H1 (cell line): ENCODE results near the gene PIK3R6. TPM values are rescaled to one million over a fixed set of nuclear protein-coding genes. Genes with fewer than 3 reads are reported as not detected.

Experiments
- CHD1 ChIP-seq: IDR thresholded peaks from 2 replicates; pipeline ENCODE4 v1.6.1; 2012; ENCODE audit warnings: low read depth, low read length, improper control_type of control experiment
- NANOG ChIP-seq: IDR thresholded peaks from 2 replicates; pipeline ENCODE4 v1.6.1; 2011; ENCODE audit warnings: low read length, low read depth, mild to moderate bottlenecking, inconsistent platforms; ENCODE audit not compliant: insufficient read depth, poor library complexity, severe bottlenecking
- polyA plus RNA-seq, 7 experiments: library from polyadenylated mRNA; depleted of rRNA in 3 of 7; stranded (reverse) in 5 of 7; unstranded in 2 of 7; fragments of >200 nt in 5 of 7; fragments of 200-250 nt in 2 of 7; gene quantifications; 1 replicate in 5 of 7; 2 replicates in 1 of 7; 4 replicates in 1 of 7; pipeline versions ENCODE4 v1.2.1 to v1.2.3, GENCODE V29; 2011 to 2013; ENCODE audit warnings: missing spikeins in 2 of 7, mixed read lengths in 2 of 7
- total RNA-seq: library from RNA; stranded (reverse); fragmentation: NEBNext Ultra II Directional; extraction: Animal tissue kit (Norgen Biotek cat#: 25700); gene quantifications from 2 replicates; pipeline ENCODE4 v1.2.1, GENCODE V29; 2021

Gene PIK3R6
- total and polyA plus RNA-seq, 2 of the 8 experiments (the other 6 are each of a cell fraction or from before 2014, with no cell fraction given), result 0.24 to 1.2 TPM

DNA sequence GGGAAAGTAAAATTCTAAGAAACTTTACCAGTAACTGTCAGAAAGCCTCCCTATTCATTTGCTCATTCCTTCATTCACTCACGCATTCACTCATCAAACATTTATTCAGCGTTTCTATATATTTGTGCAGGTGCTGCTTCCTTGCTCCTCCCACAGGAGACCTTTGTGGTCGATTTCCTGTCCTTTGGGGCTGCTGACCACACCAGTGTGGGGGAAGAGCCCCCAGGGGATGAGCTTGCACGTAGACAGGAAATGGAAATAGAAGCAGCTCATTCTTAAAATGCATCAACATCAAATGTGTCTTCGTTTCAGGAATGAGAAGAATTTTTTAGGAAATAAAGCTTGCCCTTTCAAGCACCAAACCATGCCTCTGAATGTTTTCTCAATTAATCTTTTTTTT is 9.6 kb downstream of the PIK3R6 start (continued):
- TF ChIP-seq NANOG (no peak), CHD1 (no peak)
